Psoas muscle (tissue), 8 donors: ENCODE measurements around the gene PRC1. TPM values are rescaled to one million over a fixed set of nuclear protein-coding genes. Genes with fewer than 3 reads are reported as not detected.

Experiments used
- ATAC-seq, 4 donors: fragments of 200-7000 bp; cut with Tn5 transposase; one replicate each; pipeline ENCODE4 v1.9.1; 2020; ENCODE audit warnings: moderate library complexity in 3 of 4, mild to moderate bottlenecking in 2 of 4
- DNase-seq, 2 donors: peaks; one replicate each; pipeline ENCODE4 v3.0.0-alpha.2; 2020
- H3K27ac ChIP-seq: fragments of 200-600 bp; one replicate; pipeline ENCODE4 v1.8.0; 2022
- H3K27me3 ChIP-seq, 3 donors: fragments of 200-600 bp in 1 of 3; one replicate each; pipeline versions ENCODE4 v1.6.1 to v1.8.0; 2013 to 2022; ENCODE audit warnings: low read length in 2 of 3, mild to moderate bottlenecking in 2 of 3, moderate library complexity in 1 of 3; ENCODE audit not compliant: insufficient read depth in 3 of 3
- H3K36me3 ChIP-seq, 2 donors: fragments of 200-600 bp in 1 of 2; one replicate each; pipeline versions ENCODE4 v1.6.1 to v1.8.0; 2013 to 2022; ENCODE audit warnings: low read depth in 1 of 2, mild to moderate bottlenecking in 1 of 2, moderate library complexity in 1 of 2; ENCODE audit not compliant: insufficient read depth in 1 of 2
- H3K4me1 ChIP-seq: fragments of 200-600 bp; one replicate; pipeline ENCODE4 v1.8.0; 2022
- H3K4me3 ChIP-seq: fragments of 200-600 bp; one replicate; pipeline ENCODE4 v1.8.0; 2022; ENCODE audit warnings: mild to moderate bottlenecking
- H3K9me3 ChIP-seq: fragments of 200-600 bp; one replicate; pipeline ENCODE4 v1.8.0; 2022
- CTCF ChIP-seq: fragments of 200-600 bp; IDR thresholded peaks from one replicate; pipeline ENCODE4 v1.8.0; 2022; ENCODE audit warnings: antibody characterized with exemption
- WGBS, 3 donors: extraction: QIAGEN DNeasy Blood & Tissue Kit; methylation state at CpG; one replicate each; pipeline versions ENCODE4 v1.1.6 to v1.1.7; 2013; 5-methylcytosine and 5-hydroxymethylcytosine counted together
- intact Hi-C, 2 donors: fragments of 100-400 bp; cut with DNase I; formaldehyde crosslinking; loops; one replicate each; pipeline versions ENCODE4 v1.11.0 to v1.14.2; 2022
- polyA plus RNA-seq, 3 donors: library from polyadenylated mRNA; stranded (reverse); fragments of 200-250 nt; gene quantifications; one replicate each; pipeline ENCODE4 v1.2.3, GENCODE V29; 2013
- total RNA-seq, 4 donors: library from RNA; stranded (reverse); fragmentation: NEBNext Ultra II Directional in 2 of 4; extraction: Animal tissue kit (Norgen Biotek cat#: 25700) in 2 of 4; gene quantifications; one replicate each; pipeline versions ENCODE4 v1.2.1 to v1.2.4, GENCODE V29; 2021 to 2023
- donor health status: healthy with polysubstance abuse.
- donor health status: DM: no; HTN: no; CAD: no; lungs with moderate emphysema.
- donor health status: Bipolar disorder and iron deficiency.
- donor health status: healthy.
- donor health status: DM: yes; HTN: yes; CAD: no.
- donor health status: DM: no; HTN: no; CAD: no.
- donor health status: DM: no; HTN: no; CAD: no.
- donor health status: DM: yes; HTN: yes; CAD: no.

The PRC1 gene
- total and polyA plus RNA-seq, 7 donors, result 0.68 to 3.5 (median 1.8) TPM

GRCh38 chr15:90936823-90937222 lies 57.5 kb downstream of the PRC1 start:
- ATAC-seq (no peak), DNase-seq (no peak)
- TF ChIP-seq CTCF, result no peak
- H3K36me3 ChIP-seq, result peaks cover 3 to 55% of the 10 kb centered on the region in 2 donors
- H3K9me3 ChIP-seq, result no peaks in the 10 kb centered on the region
- no peak overlapping the region for H3K4me3 ChIP-seq
- peaks cover 17% of the 10 kb centered on the region for H3K4me1 ChIP-seq
- H3K27ac ChIP-seq, result no peak overlapping the region
- H3K27me3 ChIP-seq, result no peaks in the 10 kb centered on the region
- WGBS, 3 donors, result 73 to 89% (median 76%) methylated on average over 1 of the region's 1 CpG
- intact Hi-C loops, result no loop called here

GRCh38 chr15:90934949-90935751 lies 59.2 kb downstream of the PRC1 start, which contains the start of gene UNC45A:
UNC45A (plus strand) TSS chr15:90935285; CDS start chr15:90935325, 40 bp downstream.
- H3K4me1 ChIP-seq, result peaks cover 32% of the 10 kb centered on the region
- intact Hi-C loops, result no loop called here

GRCh38 chr15:90934256-90934948 lies 59.9 kb downstream of the PRC1 start:
- H3K36me3 ChIP-seq, result peaks cover under 1 to 31% of the 10 kb centered on the region in 2 donors
- H3K27ac ChIP-seq, result peak overlapping the region; percentile 74
- peak; percentile 39 to 67 (median 60) for ATAC-seq
- H3K4me1 ChIP-seq, result peaks cover 32% of the 10 kb centered on the region
- peak overlapping the region; percentile 84 for H3K4me3 ChIP-seq
- H3K27me3 ChIP-seq, result no peaks in the 10 kb centered on the region
- no peaks in the 10 kb centered on the region for H3K9me3 ChIP-seq
- DNase-seq, result peak; percentile 86 to 91
- peak; percentile 83 for TF ChIP-seq CTCF
- intact Hi-C loops, result no loop called here
- 2 to 4% (median 2%) methylated on average over 19 of the region's 19 CpGs for WGBS, 3 donors

More at GRCh38 chr15:90934949-90935751, 59.2 kb downstream of the PRC1 start, which contains the start of gene UNC45A:
- no peak for TF ChIP-seq CTCF
- ATAC-seq, result peak; percentile 79 to 83 (median 82)
- peak within 1 kb of the TSS; percentile 74 for H3K27ac ChIP-seq
- 0 to 1% (median 1%) methylated on average over 48 to 65 of the region's 65 CpGs for WGBS, 3 donors
- peaks cover 3 to 38% of the 10 kb centered on the region in 2 donors for H3K36me3 ChIP-seq
- H3K27me3 ChIP-seq, result no peaks in the 10 kb centered on the region
- peak within 1 kb of the TSS; percentile 84 for H3K4me3 ChIP-seq
- DNase-seq, result peak; percentile 93 to 95
- H3K9me3 ChIP-seq, result no peaks in the 10 kb centered on the region

GRCh38 chr15:90933301-90933700 lies 61.0 kb downstream of the PRC1 start:
- Histone ChIP-seq H3K27me3 (no peaks in the 10 kb centered on the region), H3K36me3 (peaks cover 0 to 20% of the 10 kb centered on the region in 2 donors)
- 78 to 88% (median 83%) methylated on average over 1 of the region's 1 CpG for WGBS, 3 donors

More at GRCh38 chr15:90933301-90933700, 61.0 kb downstream of the PRC1 start:
- intact Hi-C loops, result loop anchor here (2.0 kb wide), 2 partner anchors 30 to 284 kb away; partner anchors contain the start of gene MAN2A2 (in 1 of the 2)
- ATAC-seq, result no peak
- peak in 1 of 2 donors; percentile 41 for DNase-seq
- TF ChIP-seq CTCF, result no peak
- Histone ChIP-seq H3K9me3 (no peaks in the 10 kb centered on the region), H3K4me1 (peaks cover 40% of the 10 kb centered on the region), H3K4me3 (no peak overlapping the region), H3K27ac (no peak overlapping the region)
